ENCODE measurements around the gene MACROD2. TPM values are rescaled to one million over a fixed set of nuclear protein-coding genes. Genes with fewer than 3 reads are reported as not detected.

Gene MACROD2
- total RNA-seq, 1 experiment from 2014 or later = 1.6 TPM

DNA sequence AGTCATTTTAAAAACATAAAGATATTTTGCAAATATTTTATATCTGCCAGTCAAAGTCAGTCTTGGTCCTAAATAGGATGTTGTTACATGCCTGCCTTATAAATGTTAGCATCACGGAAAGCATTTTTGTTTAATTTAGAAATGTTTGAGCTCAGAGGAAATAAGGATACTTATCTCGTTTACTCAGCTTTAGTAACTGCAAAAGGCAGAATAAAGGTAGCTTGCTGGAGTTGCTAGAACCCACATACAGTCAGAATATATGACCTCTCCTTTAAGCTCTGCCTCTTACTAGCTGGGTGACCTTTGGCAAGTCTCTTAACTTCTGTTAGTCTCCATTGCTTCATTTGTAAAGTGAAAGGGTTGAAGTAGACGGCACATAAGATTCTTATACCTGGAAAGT is 1710.7 kb downstream of the MACROD2 start:
- Mint-ChIP-seq H3K9me3 (no peaks in the 10 kb centered on the region), H3K27ac (no peak overlapping the region), H3K4me3 (no peak overlapping the region), H3K4me1 (0 out of 4 replicates have a peak, but pooled peaks cover 0 to 2% of the 10 kb centered on the region in 2 experiments), H3K27me3 (ENCODE audit: low read depth) (no peaks in the 10 kb centered on the region), H3K36me3 (ENCODE audit: insufficient read depth in 1 of 3, low read depth in 3 of 3) (no peaks in the 10 kb centered on the region)
- H3K23ac ChIP-seq (ENCODE audit: insufficient read length, low read depth, low read length) = no peak overlapping the region
- no peak overlapping the region for H2BK5ac ChIP-seq (ENCODE audit: insufficient read length, low read length)
- H4K8ac ChIP-seq (replicated peaks; ENCODE audit: insufficient read length, low read depth, low read length) = no peak overlapping the region
- H4K5ac ChIP-seq (ENCODE audit: insufficient read length, low read depth, low read length) = no peak overlapping the region
- no peak overlapping the region for H2AFZ ChIP-seq (ENCODE audit: low read length)
- DNase-seq = no peak
- WGBS (ENCODE audit: extremely low coverage, insufficient read length, low lambda C conversion rate) = no CpG with 5 or more reads among the region's 3 CpGs
- H3K14ac ChIP-seq (ENCODE audit: insufficient read depth, low read length) = no peak overlapping the region
- no peak overlapping the region for H3K18ac ChIP-seq (ENCODE audit: insufficient read length, low read depth, low read length)
- H3K4ac ChIP-seq (ENCODE audit: low read depth, low read length) = no peak overlapping the region
- H3K27me3 ChIP-seq (ENCODE audit: insufficient read depth, low read length) = no peaks in the 10 kb centered on the region
- no peak overlapping the region for H3K9ac ChIP-seq (ENCODE audit: extremely low read depth, insufficient read length, low read length)
- H2AK5ac ChIP-seq (ENCODE audit: insufficient read length, low read length) = no peak overlapping the region
- H3K4me1 ChIP-seq (ENCODE audit: insufficient read depth, low read length) = no peaks in the 10 kb centered on the region
- H2BK15ac ChIP-seq (ENCODE audit: low read depth, low read length) = no peak overlapping the region
- no peaks in the 10 kb centered on the region for H3K79me1 ChIP-seq (ENCODE audit: insufficient read depth, low read depth, low read length, poor library complexity, severe bottlenecking)
- no peak overlapping the region for H4K91ac ChIP-seq (ENCODE audit: insufficient read length, low read depth, low read length)
- no peaks in the 10 kb centered on the region for H3K9me3 ChIP-seq (ENCODE audit: control insufficient read depth, low read depth, low read length)
- no peak overlapping the region for H2BK20ac ChIP-seq (ENCODE audit: low read depth, low read length, poor library complexity, severe bottlenecking)
- no peak overlapping the region for H2BK120ac ChIP-seq (ENCODE audit: low read depth, low read length, poor library complexity, severe bottlenecking)
- no peaks in the 10 kb centered on the region for H3K23me2 ChIP-seq (ENCODE audit: insufficient read length, low read depth, low read length, poor library complexity, severe bottlenecking)
- no peak overlapping the region for H3T11ph ChIP-seq (ENCODE audit: low read length)
- H3K79me2 ChIP-seq (ENCODE audit: insufficient read depth, low read length) = no peaks in the 10 kb centered on the region
- no peak overlapping the region for H2BK12ac ChIP-seq (ENCODE audit: insufficient read length, low read depth, low read length)
- H3K56ac ChIP-seq (ENCODE audit: insufficient read length, low read depth, low read length) = no peak overlapping the region
- no peak overlapping the region for H3K4me2 ChIP-seq (ENCODE audit: insufficient read depth, insufficient read length, low read length)
- no peak overlapping the region for H3K27ac ChIP-seq (ENCODE audit: insufficient read length, low read depth, low read length)
- TF ChIP-seq, protein P1, sequence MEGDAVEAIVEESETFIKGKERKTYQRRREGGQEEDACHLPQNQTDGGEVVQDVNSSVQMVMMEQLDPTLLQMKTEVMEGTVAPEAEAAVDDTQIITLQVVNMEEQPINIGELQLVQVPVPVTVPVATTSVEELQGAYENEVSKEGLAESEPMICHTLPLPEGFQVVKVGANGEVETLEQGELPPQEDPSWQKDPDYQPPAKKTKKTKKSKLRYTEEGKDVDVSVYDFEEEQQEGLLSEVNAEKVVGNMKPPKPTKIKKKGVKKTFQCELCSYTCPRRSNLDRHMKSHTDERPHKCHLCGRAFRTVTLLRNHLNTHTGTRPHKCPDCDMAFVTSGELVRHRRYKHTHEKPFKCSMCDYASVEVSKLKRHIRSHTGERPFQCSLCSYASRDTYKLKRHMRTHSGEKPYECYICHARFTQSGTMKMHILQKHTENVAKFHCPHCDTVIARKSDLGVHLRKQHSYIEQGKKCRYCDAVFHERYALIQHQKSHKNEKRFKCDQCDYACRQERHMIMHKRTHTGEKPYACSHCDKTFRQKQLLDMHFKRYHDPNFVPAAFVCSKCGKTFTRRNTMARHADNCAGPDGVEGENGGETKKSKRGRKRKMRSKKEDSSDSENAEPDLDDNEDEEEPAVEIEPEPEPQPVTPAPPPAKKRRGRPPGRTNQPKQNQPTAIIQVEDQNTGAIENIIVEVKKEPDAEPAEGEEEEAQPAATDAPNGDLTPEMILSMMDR (conservative IDR thresholded peaks at IDR 0.05) = no peak
- no peaks in the 10 kb centered on the region for H4K20me1 ChIP-seq (ENCODE audit: control insufficient read depth, insufficient read depth, insufficient read length)

Measured in H9 (cell line).